Activated gamma-delta T cell (primary cell): ENCODE results near the gene BBS9.
"Not testable (repeated sequence)": the region's sequence is repeated elsewhere in the genome, so short reads cannot be mapped to it uniquely, and the experiment has no call there.

Experiments
- DNase-seq: peaks from one replicate; lab custom pipeline; 2025; lab: John Stamatoyannopoulos, UW

BBS9 gene

DNA sequence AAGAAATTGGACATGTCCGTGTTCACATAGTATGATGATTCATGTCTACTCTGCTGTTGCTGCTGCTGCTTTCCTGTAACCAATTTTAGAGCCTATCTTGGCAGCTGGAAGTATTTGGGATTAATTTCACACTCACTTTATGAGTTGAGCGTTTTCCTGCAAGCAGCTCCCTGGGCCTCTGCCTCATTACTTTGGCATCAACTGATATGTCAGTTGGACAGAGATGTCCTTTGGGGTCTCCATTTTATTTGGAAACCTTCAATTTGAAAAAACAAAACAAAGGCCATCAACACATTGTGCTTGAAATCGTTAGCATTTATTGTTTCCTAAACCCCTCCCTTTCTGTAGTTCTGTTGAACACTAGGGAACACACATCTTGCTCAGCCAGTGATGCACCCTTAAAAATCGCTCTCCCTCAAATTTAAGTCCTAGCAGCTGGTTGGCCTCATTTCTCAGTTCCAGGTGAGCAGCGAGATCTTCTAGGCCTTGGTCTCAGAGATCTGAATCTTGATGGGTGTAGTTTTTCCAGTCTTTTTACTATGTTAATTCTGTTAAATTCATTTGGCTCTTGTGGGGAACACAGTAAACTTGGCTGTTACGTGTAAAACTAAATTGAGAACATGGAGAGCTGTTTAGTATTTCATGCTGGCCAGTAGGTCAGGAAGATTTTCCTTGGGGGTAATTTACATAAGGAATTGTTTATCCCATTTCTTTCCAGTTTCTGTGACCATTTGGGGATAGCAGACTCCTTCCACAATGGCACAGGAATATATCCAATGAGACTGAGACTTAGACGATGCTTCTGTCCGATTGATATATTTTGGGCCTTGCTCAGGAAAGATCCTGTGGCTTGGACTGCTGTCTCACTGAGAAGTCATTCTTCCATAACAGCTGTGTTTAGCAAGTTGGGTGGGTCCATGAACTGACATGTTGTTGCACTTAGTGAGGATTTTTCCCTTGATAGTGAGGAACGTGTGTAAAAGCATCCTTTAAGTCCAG, 371.6 kb downstream of the BBS9 start:
- no peak for DNase-seq

- DNase-seq = no peak
Measured at GRCh38 chr7:33503014-33503413, 373.6 kb downstream of the BBS9 start.

GRCh38 chr7:33503736-33504135, 374.4 kb downstream of the BBS9 start:
- DNase-seq = no peak

- no peak for DNase-seq
Measured at GRCh38 chr7:33504266-33504665, 374.9 kb downstream of the BBS9 start.

DNA sequence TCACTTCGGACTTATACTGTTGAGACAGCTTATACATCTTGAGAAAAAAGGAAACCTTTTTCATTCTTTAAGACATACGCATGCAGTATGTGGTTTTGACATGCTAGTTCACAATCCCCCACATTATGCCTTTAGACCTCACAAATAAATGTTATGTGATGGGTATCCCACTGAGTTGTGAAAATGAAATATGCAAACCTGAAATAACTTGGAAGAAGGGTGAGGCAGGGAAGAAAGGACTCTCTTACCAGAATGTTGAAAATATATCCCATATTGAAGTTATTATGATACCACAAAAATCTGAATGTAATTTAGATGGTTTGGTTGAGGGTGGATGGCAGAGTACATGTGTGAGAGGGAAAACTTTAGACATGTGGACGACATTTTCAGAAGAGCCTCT, 379.8 kb downstream of the BBS9 start:
- no peak for DNase-seq

DNA sequence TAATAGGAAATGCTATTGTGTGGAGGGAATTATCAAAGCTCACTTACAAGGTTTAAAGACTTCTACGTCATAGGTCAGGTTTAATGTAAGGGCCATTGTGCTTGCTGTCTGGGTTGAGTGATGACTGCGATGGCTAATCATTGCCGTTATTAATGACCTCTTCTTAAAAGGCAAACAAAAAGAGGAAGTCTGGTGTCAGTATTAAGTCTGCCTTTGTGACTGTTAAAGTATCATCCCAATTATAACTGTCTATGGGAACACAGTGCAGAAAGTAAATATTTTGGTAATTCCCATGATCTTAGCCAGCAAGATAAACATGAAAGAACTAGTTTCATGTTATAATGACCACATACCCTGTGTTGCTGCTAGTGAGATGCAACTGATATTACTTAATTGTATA, 382.4 kb downstream of the BBS9 start:
- no peak for DNase-seq

- DNase-seq = no peak
Measured at GRCh38 chr7:33516568-33516967, 387.2 kb downstream of the BBS9 start.

DNA sequence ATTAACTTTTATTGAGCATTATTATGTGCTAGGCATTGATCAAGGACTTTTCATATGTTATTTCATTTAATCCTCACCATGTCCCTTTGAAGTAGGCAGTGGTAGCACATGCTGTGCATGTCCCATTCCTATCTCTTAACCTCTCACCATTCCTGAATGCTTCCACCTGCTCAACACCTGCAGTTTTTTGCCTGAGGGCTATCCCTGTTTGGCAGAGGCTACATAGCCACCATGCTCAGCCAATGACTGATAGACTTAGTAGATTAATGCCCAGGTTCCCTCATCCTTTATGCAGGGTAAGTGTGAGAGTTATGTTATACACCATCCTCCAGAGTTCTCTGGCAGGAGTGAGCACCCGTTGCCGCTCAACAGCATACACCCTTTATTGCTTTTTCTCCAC, 387.8 kb downstream of the BBS9 start:
- no peak for DNase-seq

DNA sequence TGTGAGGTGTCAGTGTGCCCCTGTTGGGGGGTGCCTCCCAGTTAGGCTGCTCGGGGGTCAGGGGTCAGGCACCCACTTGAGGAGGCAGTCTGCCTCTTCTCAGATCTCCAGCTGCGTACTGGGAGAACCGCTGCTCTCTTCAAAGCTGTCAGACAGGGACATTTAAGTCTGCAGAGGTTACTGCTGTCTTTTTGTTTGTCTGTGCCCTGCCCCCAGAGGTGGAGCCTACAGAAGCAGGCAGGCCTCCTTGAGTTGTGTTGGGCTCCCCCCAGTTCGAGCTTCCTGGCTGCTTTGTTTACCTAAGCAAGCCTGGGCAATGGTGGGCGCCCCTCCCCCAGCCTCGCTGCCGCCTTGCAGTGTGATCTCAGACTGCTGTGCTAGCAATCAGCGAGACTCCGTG, 397.6 kb downstream of the BBS9 start:
- DNase-seq = not testable (repeated sequence)

- DNase-seq = not testable (repeated sequence)
Measured at GRCh38 chr7:33527613-33528012, 398.2 kb downstream of the BBS9 start.

- no peak for DNase-seq
Measured at GRCh38 chr7:33529070-33529469, 399.7 kb downstream of the BBS9 start.

- no peak for DNase-seq
Measured at GRCh38 chr7:33530664-33531063, 401.3 kb downstream of the BBS9 start.

GRCh38 chr7:33531888-33532287, 402.5 kb downstream of the BBS9 start:
- DNase-seq = no peak

DNA sequence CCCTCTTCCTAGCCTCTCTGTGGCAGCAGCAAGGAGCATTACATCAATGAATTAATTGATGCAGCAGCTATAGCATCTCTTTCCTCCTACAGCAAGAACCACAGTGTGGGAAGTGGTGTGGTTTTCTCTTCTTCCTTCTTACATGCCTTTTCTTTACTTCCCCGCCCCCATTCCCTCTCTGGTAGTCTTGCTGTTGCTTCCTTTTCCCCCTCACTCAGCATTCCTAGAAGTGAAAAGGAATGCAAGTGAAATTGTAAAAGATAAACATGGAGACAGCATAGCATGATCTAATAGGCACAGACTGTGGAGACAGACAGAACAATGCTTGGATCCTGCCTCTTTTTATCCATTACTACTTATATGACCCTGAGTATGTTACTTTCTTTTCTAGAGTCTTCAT, 405.5 kb downstream of the BBS9 start:
- DNase-seq = no peak

DNA sequence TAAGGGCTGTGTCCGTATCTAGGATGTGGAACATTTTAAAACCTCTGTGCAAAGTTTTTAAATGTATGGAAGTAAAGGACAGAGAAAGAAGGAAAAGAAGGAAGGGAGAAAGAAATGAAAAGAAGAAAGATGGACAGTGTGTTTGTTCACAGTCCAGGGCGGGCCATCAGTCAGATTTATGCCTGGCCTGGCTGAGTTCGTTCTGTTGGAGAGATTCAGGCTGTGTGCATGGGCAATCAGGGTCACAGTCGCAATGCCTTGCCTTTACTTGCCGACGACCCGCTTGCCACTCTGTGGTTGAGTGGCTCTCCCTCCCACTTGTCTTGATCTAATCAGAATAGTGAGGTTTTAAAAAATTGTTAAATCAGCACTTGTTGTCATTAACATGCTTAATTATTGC, 406.6 kb downstream of the BBS9 start:
- no peak for DNase-seq

DNA sequence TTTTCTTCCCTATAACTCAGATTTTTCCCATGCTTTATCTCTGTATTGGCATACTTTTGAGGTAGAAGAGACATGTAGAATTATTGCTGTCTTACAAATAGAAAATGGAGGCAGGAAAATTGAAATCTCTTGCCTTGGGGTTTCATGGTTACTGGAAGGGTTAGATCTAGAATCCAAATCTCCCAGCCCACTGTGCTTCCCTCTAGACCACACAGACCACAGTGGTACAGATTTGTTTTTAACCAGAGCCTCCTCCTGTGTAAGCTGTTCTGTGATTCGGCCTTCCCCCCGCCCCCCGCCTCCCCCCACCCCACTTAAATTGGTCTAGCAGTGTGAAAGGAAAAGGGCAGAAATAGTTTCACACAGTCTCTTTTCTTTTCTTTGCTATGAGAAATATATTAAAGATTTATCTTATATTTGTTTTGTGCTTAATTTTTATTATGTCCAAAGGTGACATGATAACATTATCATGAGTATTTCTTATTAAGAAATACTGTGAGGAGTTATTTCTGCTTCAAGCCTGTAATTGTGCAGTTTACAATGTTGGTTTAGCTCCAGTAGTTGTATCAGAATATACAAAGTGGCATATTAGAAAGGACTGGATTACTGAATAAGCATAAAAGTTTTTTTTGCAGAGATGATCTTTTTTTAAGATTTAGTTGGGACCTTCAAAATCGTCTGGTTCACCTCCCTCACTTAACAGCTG, 407.2 kb downstream of the BBS9 start:
- DNase-seq = no peak

GRCh38 chr7:33537104-33537477, 407.7 kb downstream of the BBS9 start:
- DNase-seq = no peak

GRCh38 chr7:33539198-33539597, 409.8 kb downstream of the BBS9 start:
- DNase-seq = no peak

- DNase-seq = no peak
Measured at GRCh38 chr7:33539659-33540400, 410.5 kb downstream of the BBS9 start.

DNA sequence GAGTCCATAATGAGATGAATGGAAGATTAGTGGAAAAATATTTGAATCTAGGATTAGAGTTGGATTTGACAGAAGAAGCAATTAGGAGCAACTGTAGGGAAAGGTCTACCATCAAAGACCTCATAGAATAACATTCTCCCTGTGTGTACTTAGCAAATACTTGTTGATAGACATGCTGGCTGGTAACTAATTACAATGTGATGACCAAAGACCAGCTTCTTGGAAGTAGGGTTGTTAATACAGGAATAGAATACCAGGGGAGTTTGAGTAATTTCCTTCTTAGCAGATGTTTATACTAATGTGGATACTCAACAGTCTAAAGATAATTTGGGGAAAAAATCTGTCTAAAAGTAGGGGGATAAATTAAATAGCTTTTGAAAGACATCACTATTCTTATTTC, 418.5 kb downstream of the BBS9 start:
- no peak for DNase-seq

DNA sequence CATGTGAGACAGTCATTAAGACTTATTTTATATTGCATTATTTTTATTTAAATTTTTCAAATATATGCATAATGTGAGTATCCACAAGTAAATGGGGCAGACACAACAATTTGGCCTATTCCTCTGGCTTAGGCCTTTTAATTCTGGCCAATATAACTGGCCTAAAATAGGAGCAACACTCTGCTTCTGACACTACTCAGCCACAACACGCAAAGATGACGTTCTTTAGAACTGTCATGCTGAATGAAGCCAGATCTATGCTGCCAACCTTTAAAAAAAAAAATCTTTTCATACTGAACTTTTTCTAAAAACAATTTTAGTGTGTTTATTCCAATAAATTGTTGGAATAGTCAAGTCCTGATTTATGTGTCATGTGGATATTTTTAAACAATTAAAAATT, 421.0 kb downstream of the BBS9 start:
- no peak for DNase-seq

- DNase-seq = no peak
Measured at GRCh38 chr7:33550979-33551378, 421.6 kb downstream of the BBS9 start.

GRCh38 chr7:33554046-33554445, 424.7 kb downstream of the BBS9 start:
- DNase-seq = no peak
